K562 (cell line): ENCODE data around the gene PEDS1. TPM values are rescaled to one million over a fixed set of nuclear protein-coding genes. Genes with fewer than 3 reads are reported as not detected.

Experiments
- CBFA2T3 ChIP-seq: fragments of 450-650 bp; IDR thresholded peaks from 2 replicates; pipeline ENCODE4 v1.6.1; 2017
- CTBP1 ChIP-seq: fragments of 450-650 bp; IDR thresholded peaks from 2 replicates; pipeline ENCODE4 v1.6.1; 2016; ENCODE audit warnings: borderline replicate concordance
- EP400 ChIP-seq: fragments of 450-650 bp; IDR thresholded peaks from 2 replicates; pipeline ENCODE4 v1.6.1; 2017; ENCODE audit warnings: antibody characterized with exemption, mild to moderate bottlenecking, moderate library complexity
- ETS2 ChIP-seq: IDR thresholded peaks from 2 replicates; pipeline ENCODE4 v1.6.1; 2016; ENCODE audit warnings: borderline replicate concordance, missing genetic modification characterization, mild to moderate bottlenecking, moderate library complexity, missing compliant biosample characterization; ENCODE audit not compliant: poor library complexity, severe bottlenecking
- FOXJ2 ChIP-seq: fragments of 200-800 bp; sonication (Bioruptor generic); IDR thresholded peaks from 2 replicates; pipeline ENCODE4 v1.6.1; 2016; ENCODE audit warnings: missing genetic modification characterization, missing compliant biosample characterization
- GABPB1 ChIP-seq: sonication (generic); formaldehyde crosslinking; IDR thresholded peaks from 2 replicates; pipeline ENCODE4 v1.8.0; 2022; ENCODE audit warnings: mild to moderate bottlenecking, missing genetic modification reagents
- MTA1 ChIP-seq: fragments of 450-650 bp; IDR thresholded peaks from 2 replicates; pipeline ENCODE4 v1.6.1; 2017; ENCODE audit warnings: borderline replicate concordance
- POLR2AphosphoS5 ChIP-seq: IDR thresholded peaks from 2 replicates; pipeline ENCODE4 v1.6.1; 2011; ENCODE audit warnings: mild to moderate bottlenecking, low read depth, low read length, moderate library complexity; ENCODE audit not compliant: control insufficient read depth, insufficient read depth
- PTBP1 ChIP-seq: fragments of 200-400 bp; formaldehyde crosslinking; IDR thresholded peaks from 2 replicates; pipeline ENCODE4 v1.6.1; 2017; ENCODE audit warnings: low read depth, low read length
- RFX5 ChIP-seq: IDR thresholded peaks from 2 replicates; pipeline ENCODE4 v1.6.1; 2011; ENCODE audit warnings: low read depth, mild to moderate bottlenecking, improper control_type of control experiment, low read length
- RUNX1 ChIP-seq: sonication (generic); IDR thresholded peaks from 2 replicates; pipeline ENCODE4 v1.6.1; 2016; ENCODE audit warnings: antibody characterized with exemption, low read depth
- SIN3A ChIP-seq, 2 experiments: fragments of 150-350 bp in 1 of 2; IDR thresholded peaks; 2 replicates each; pipeline ENCODE4 v1.6.1; 2011 to 2016; ENCODE audit warnings: borderline replicate concordance in 2 of 2, low read depth in 2 of 2, low read length in 2 of 2, mild to moderate bottlenecking in 2 of 2, moderate library complexity in 2 of 2; ENCODE audit not compliant: control insufficient read depth in 1 of 2
- SMAD4 ChIP-seq: fragments of 250-450 bp; sonication (Bioruptor Pico); conservative IDR thresholded peaks from 2 replicates; pipeline ENCODE4 v1.8.0; 2021; ENCODE audit warnings: inconsistent platforms, mild to moderate bottlenecking, moderate library complexity
- SMARCA4 ChIP-seq: fragments of 450-650 bp; IDR thresholded peaks from 2 replicates; pipeline ENCODE4 v1.6.1; 2016
- YY1 ChIP-seq, 3 experiments: IDR thresholded peaks; 2 replicates each; pipeline ENCODE4 v1.6.1; 2011; ENCODE audit warnings: low read length in 2 of 3, mild to moderate bottlenecking in 2 of 3, moderate library complexity in 2 of 3, borderline replicate concordance in 1 of 3, control low read depth in 1 of 3, low read depth in 1 of 3; ENCODE audit not compliant: insufficient read depth in 3 of 3, insufficient replicate concordance in 2 of 3, control insufficient read depth in 1 of 3, insufficient read length in 1 of 3; ENCODE audit errors: extremely low read depth in 1 of 3
- ZNF212 ChIP-seq: fragments of 450-650 bp; formaldehyde crosslinking; IDR thresholded peaks from 2 replicates; pipeline ENCODE4 v1.4.0; 2020; ENCODE audit warnings: mild to moderate bottlenecking
- ZNF717 ChIP-seq: fragments of 250-450 bp; sonication (Bioruptor Pico); IDR thresholded peaks from 2 replicates; pipeline ENCODE4 v1.5.0; 2021
- polyA plus RNA-seq, 8 experiments: library from polyadenylated mRNA; depleted of rRNA in 4 of 8; stranded (reverse) in 5 of 8; unstranded in 3 of 8; fragments of >200 nt; fragmentation: Nextera tagmentation in 2 of 8; fragmentation: Illumina TruSeq in 1 of 8; extraction: Ambion mirVana in 2 of 8; extraction: Trizol in 1 of 8; gene quantifications; 2 replicates each; pipeline versions ENCODE4 v1.2.1 to v1.2.3, GENCODE V29; 2011 to 2014; ENCODE audit warnings: inconsistent platforms in 1 of 8, missing spikeins in 1 of 8
- total RNA-seq, 7 experiments: library from RNA; depleted of rRNA in 6 of 7; stranded (reverse); fragments of >200 nt in 6 of 7; fragmentation: Illumina TruSeq in 2 of 7; extraction: Trizol in 2 of 7; gene quantifications; 2 replicates each; pipeline versions ENCODE4 v1.2.1 to v1.2.3, GENCODE V29; 2011 to 2021; ENCODE audit warnings: low replicate concordance in 1 of 7
- TF ChIP-seq, protein P1 (sequence below), 2 experiments: IDR thresholded peaks; 2 replicates each; pipeline ENCODE4 v1.6.1; 2012; ENCODE audit warnings: improper control_type of control experiment in 2 of 2, low read depth in 2 of 2, low read length in 2 of 2, borderline replicate concordance in 1 of 2
- TF ChIP-seq, protein P2 (sequence below), 2 experiments: fragments of 450-650 bp in 1 of 2; sonication (generic) in 1 of 2; formaldehyde crosslinking in 1 of 2; IDR thresholded peaks in 1 of 2; conservative IDR thresholded peaks in 1 of 2; 2 replicates each; pipeline versions ENCODE4 v1.6.1 to v1.8.1; 2016 to 2023; ENCODE audit warnings: mild to moderate bottlenecking in 2 of 2, moderate library complexity in 2 of 2, inconsistent platforms in 1 of 2, missing genetic modification reagents in 1 of 2
- TF ChIP-seq, protein P3 (sequence below): IDR thresholded peaks from 2 replicates; pipeline ENCODE4 v1.6.1; 2014; ENCODE audit warnings: antibody characterized with exemption
- TF ChIP-seq, protein P4 (sequence below): sonication (generic); formaldehyde crosslinking; IDR thresholded peaks from 2 replicates; pipeline ENCODE4 v1.9.0; 2022; ENCODE audit warnings: mild to moderate bottlenecking, missing genetic modification reagents

The PEDS1 gene
- total and polyA plus RNA-seq, 9 of the 15 experiments (the other 6 are each of a cell fraction or from before 2014, with no cell fraction given), result 2.9 to 38.5 (median 24.2) TPM

DNA sequence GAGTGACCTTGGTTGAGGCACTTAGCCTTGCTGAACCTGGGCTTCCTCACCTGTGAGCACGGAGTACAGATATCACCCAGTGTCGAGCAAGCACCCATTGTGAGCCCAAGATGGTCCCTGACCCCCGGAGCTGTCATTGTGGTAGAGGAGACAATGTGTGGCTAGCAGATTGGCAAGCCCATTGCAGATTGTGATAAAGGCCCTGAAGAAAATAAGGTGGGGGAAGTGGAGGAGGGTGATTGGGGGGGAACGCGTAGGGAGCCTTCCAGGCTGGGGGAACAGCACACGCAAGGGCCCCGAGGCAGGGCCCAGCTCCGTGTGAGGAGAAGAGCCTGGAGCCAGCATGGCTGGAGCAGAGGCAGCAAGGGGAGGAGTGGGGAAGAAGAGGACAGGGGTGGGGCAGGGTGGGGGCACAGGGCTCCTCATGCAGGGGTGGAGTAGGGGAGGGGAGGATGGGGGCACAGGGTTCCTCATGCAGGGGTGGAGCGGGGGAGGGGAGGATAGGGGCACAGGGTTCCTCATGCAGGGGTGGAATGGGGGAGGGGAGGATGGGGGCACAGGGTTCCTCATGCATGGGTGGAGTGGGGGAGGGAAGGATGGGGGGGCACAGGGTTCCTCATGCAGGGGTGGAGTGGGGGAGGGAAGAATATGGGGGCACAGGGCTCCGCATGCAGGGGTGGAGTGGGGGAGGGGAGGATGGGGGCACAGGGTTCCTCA is 44.1 kb upstream of the PEDS1 start (continued):
- peak; percentile 38; the same call in 1 of the 2 replicates for TF ChIP-seq SMAD4 (CRISPR knock-in tag)
- no peak for TF ChIP-seq RFX5
- peak in 1 of 3 experiments; percentile 33 for TF ChIP-seq YY1 (IDR thresholded peaks at IDR 0.05; ENCODE audit: borderline replicate concordance in 1 of 3, control insufficient read depth in 1 of 3, extremely low read depth in 1 of 3, insufficient read depth in 3 of 3, insufficient read length in 1 of 3, insufficient replicate concordance in 2 of 3, low read depth in 1 of 3, low read length in 2 of 3)
- TF ChIP-seq, protein P1, sequence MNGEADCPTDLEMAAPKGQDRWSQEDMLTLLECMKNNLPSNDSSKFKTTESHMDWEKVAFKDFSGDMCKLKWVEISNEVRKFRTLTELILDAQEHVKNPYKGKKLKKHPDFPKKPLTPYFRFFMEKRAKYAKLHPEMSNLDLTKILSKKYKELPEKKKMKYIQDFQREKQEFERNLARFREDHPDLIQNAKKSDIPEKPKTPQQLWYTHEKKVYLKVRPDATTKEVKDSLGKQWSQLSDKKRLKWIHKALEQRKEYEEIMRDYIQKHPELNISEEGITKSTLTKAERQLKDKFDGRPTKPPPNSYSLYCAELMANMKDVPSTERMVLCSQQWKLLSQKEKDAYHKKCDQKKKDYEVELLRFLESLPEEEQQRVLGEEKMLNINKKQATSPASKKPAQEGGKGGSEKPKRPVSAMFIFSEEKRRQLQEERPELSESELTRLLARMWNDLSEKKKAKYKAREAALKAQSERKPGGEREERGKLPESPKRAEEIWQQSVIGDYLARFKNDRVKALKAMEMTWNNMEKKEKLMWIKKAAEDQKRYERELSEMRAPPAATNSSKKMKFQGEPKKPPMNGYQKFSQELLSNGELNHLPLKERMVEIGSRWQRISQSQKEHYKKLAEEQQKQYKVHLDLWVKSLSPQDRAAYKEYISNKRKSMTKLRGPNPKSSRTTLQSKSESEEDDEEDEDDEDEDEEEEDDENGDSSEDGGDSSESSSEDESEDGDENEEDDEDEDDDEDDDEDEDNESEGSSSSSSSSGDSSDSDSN (IDR thresholded peaks at IDR 0.05; ENCODE audit: borderline replicate concordance in 1 of 2, low read depth in 2 of 2, low read length in 2 of 2), result no peak
- no peak for TF ChIP-seq EP400
- TF ChIP-seq, protein P2, sequence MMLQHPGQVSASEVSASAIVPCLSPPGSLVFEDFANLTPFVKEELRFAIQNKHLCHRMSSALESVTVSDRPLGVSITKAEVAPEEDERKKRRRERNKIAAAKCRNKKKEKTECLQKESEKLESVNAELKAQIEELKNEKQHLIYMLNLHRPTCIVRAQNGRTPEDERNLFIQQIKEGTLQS (IDR thresholded peaks at IDR 0.05), result no peak
- TF ChIP-seq, protein P2 (CRISPR knock-in tag; conservative IDR thresholded peaks at IDR 0.05), result no peak
- TF ChIP-seq ZNF717 (CRISPR knock-in tag), result no peak
- peak; percentile 73 for TF ChIP-seq POLR2AphosphoS5
- no peak for TF ChIP-seq GABPB1 (CRISPR knock-in tag)
- TF ChIP-seq, protein P3, sequence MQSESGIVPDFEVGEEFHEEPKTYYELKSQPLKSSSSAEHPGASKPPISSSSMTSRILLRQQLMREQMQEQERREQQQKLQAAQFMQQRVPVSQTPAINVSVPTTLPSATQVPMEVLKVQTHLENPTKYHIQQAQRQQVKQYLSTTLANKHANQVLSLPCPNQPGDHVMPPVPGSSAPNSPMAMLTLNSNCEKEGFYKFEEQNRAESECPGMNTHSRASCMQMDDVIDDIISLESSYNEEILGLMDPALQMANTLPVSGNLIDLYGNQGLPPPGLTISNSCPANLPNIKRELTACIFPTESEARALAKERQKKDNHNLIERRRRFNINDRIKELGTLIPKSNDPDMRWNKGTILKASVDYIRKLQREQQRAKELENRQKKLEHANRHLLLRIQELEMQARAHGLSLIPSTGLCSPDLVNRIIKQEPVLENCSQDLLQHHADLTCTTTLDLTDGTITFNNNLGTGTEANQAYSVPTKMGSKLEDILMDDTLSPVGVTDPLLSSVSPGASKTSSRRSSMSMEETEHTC, result no peak
- TF ChIP-seq, protein P4, sequence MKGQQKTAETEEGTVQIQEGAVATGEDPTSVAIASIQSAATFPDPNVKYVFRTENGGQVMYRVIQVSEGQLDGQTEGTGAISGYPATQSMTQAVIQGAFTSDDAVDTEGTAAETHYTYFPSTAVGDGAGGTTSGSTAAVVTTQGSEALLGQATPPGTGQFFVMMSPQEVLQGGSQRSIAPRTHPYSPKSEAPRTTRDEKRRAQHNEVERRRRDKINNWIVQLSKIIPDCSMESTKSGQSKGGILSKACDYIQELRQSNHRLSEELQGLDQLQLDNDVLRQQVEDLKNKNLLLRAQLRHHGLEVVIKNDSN (CRISPR knock-in tag), result 0 out of 2 replicates have a peak, but pooled peaks have one; percentile 12
- TF ChIP-seq CTBP1, result peak; percentile 29; the same call in 1 of the 2 replicates
- no peak for TF ChIP-seq SIN3A (IDR thresholded peaks at IDR 0.05; ENCODE audit: borderline replicate concordance in 2 of 2, control insufficient read depth in 1 of 2, low read depth in 2 of 2, low read length in 2 of 2)
- peak; percentile 94 for TF ChIP-seq CBFA2T3
- no peak for TF ChIP-seq FOXJ2
- TF ChIP-seq PTBP1, result no peak
- TF ChIP-seq SMARCA4, result peak; percentile 60; the same call in 1 of the 2 replicates
- TF ChIP-seq ETS2 (tag), result no peak
- TF ChIP-seq RUNX1, result no peak
- no peak for TF ChIP-seq MTA1
- no peak for TF ChIP-seq ZNF212 (CRISPR knock-in tag)
